HepG2 (cell line): Measurements from ENCODE around the gene ENTPD6. TPM values are rescaled to one million over a fixed set of nuclear protein-coding genes. Genes with fewer than 3 reads are reported as not detected.
A peak's percentile ranks its signal among the peaks of the same experiment; 100 is the strongest.
"Not testable (repeated sequence)": the region's sequence is repeated elsewhere in the genome, so short reads cannot be mapped to it uniquely, and the experiment has no call there.

Experiments
- ATAC-seq: fragments of 200-7000 bp; cut with Tn5 transposase; 3 replicates; pipeline ENCODE4 v1.9.1; 2020; ENCODE audit warnings: mild to moderate bottlenecking, moderate library complexity
- BruUV-seq: library from RNA; stranded (reverse); fragments of 400-500 nt; replicated peaks from 2 replicates; lab custom pipeline; 2021; lab: Mats Ljungman, UMichigan
- CTCF ChIA-PET: fragments of 300-600 bp; formaldehyde crosslinking; extraction: SDS; loops from one replicate; lab custom pipeline; 2021; ENCODE audit warnings: low total read pairs, inconsistent platforms, low intra/inter-chr PET ratio; lab: Yijun Ruan, JAX
- POLR2A ChIA-PET: fragments of 350-600 bp; sonication (Branson Sonifier 250); formaldehyde crosslinking; loops from one replicate; lab custom pipeline; 2020; ENCODE audit warnings: antibody characterized with exemption, inconsistent platforms; lab: Yijun Ruan, JAX
- DNase-seq: peaks from one replicate; pipeline ENCODE4 v3.0.0-alpha.2; 2015; ENCODE audit warnings: low spot score
- FAIRE-seq: peaks from 3 replicates; lab custom pipeline; 2011; peaks lifted over from hg19 to GRCh38; lab: Jason Lieb, UNC
- H2AFZ ChIP-seq: one replicate; pipeline ENCODE4 v1.6.1; 2011; ENCODE audit warnings: low read length, inconsistent platforms
- H3K27ac ChIP-seq: fragments of 300-600 bp; 3 replicates; pipeline ENCODE4 v1.8.0; 2011; ENCODE audit warnings: mixed run types, mild to moderate bottlenecking, mixed read lengths, low read length, inconsistent platforms; ENCODE audit not compliant: insufficient read depth; ENCODE audit errors: extremely low read length
- H3K27me3 ChIP-seq, 2 experiments: fragments of 200-600 bp in 1 of 2; 2 replicates in 1 of 2; 3 replicates in 1 of 2; pipeline versions ENCODE4 v1.6.0 to v1.8.0; 2011; ENCODE audit warnings: low read length in 2 of 2, mild to moderate bottlenecking in 2 of 2, moderate library complexity in 2 of 2, inconsistent platforms in 1 of 2; ENCODE audit not compliant: insufficient read depth in 2 of 2, control insufficient read depth in 1 of 2
- H3K36me3 ChIP-seq, 2 experiments: fragments of 200-600 bp in 1 of 2; replicated peaks in 1 of 2; 2 replicates in 1 of 2; 3 replicates in 1 of 2; pipeline versions ENCODE4 v1.5.1 to v1.8.0; 2011; ENCODE audit warnings: low read length in 2 of 2, inconsistent platforms in 1 of 2; ENCODE audit not compliant: insufficient read depth in 2 of 2, control insufficient read depth in 1 of 2
- H3K4me1 ChIP-seq: 2 replicates; pipeline ENCODE4 v1.5.1; 2012; ENCODE audit warnings: low read length, inconsistent platforms; ENCODE audit not compliant: insufficient read depth
- H3K4me2 ChIP-seq: 2 replicates; pipeline ENCODE4 v1.6.0; 2011; ENCODE audit warnings: low read depth, low read length, inconsistent platforms
- H3K4me3 ChIP-seq, 3 experiments: fragments of 200-600 bp in 1 of 3; sonication (generic), shearing (Covaris generic) in 1 of 3; replicated peaks in 1 of 3; 2 replicates each; pipeline ENCODE4 v1.5.1; 2011 to 2016; ENCODE audit warnings: low read length in 3 of 3, inconsistent platforms in 2 of 3, low read depth in 2 of 3, mild to moderate bottlenecking in 2 of 3, control low read depth in 1 of 3, mixed read lengths in 1 of 3; ENCODE audit not compliant: insufficient read depth in 1 of 3
- H3K79me2 ChIP-seq: one replicate; pipeline ENCODE4 v1.6.1; 2011; ENCODE audit warnings: low read length, inconsistent platforms; ENCODE audit not compliant: insufficient read depth
- H3K9ac ChIP-seq: 2 replicates; pipeline ENCODE4 v1.6.0; 2011; ENCODE audit warnings: mild to moderate bottlenecking, low read depth, low read length, inconsistent platforms; ENCODE audit not compliant: insufficient read depth
- H3K9me3 ChIP-seq: 2 replicates; pipeline ENCODE4 v1.5.1; 2012; ENCODE audit warnings: mild to moderate bottlenecking, low read length
- H4K20me1 ChIP-seq: 2 replicates; pipeline ENCODE4 v1.6.0; 2011; ENCODE audit warnings: inconsistent platforms, mild to moderate bottlenecking, low read length, moderate library complexity; ENCODE audit not compliant: insufficient read depth
- CCDC6 ChIP-seq: sonication (generic); formaldehyde crosslinking; IDR thresholded peaks from 2 replicates; pipeline ENCODE4 v1.8.1; 2022; ENCODE audit warnings: mild to moderate bottlenecking, missing genetic modification reagents, moderate library complexity
- EP300 ChIP-seq, 3 experiments: sonication (generic) in 1 of 3; formaldehyde crosslinking in 1 of 3; IDR thresholded peaks; 2 replicates each; pipeline versions ENCODE4 v1.5.1 to v1.6.1; 2011 to 2020; ENCODE audit warnings: low read depth in 2 of 3, low read length in 2 of 3, borderline replicate concordance in 1 of 3, improper control_type of control experiment in 1 of 3, mild to moderate bottlenecking in 1 of 3, missing genetic modification reagents in 1 of 3, moderate library complexity in 1 of 3
- FOXC1 ChIP-seq: sonication (generic); formaldehyde crosslinking; IDR thresholded peaks from 2 replicates; pipeline ENCODE4 v1.8.0; 2022; ENCODE audit warnings: mild to moderate bottlenecking, missing genetic modification reagents, borderline replicate concordance
- FOXK1 ChIP-seq: sonication (generic); formaldehyde crosslinking; IDR thresholded peaks from 2 replicates; pipeline ENCODE4 v1.4.0; 2020; ENCODE audit warnings: low read depth, missing genetic modification reagents, borderline replicate concordance
- GATAD2A ChIP-seq: IDR thresholded peaks from 2 replicates; pipeline ENCODE4 v1.6.1; 2016
- KDM4B ChIP-seq: sonication (generic); formaldehyde crosslinking; IDR thresholded peaks from 2 replicates; pipeline ENCODE4 v1.4.0; 2020; ENCODE audit warnings: missing genetic modification reagents
- MED1 ChIP-seq: sonication (generic); formaldehyde crosslinking; IDR thresholded peaks from 2 replicates; pipeline ENCODE4 v1.4.0; 2020; ENCODE audit warnings: missing genetic modification reagents
- NR0B2 ChIP-seq: sonication (generic); formaldehyde crosslinking; IDR thresholded peaks from 2 replicates; pipeline ENCODE4 v1.4.0; 2020; ENCODE audit warnings: mild to moderate bottlenecking, missing genetic modification reagents
- TCF7 ChIP-seq: sonication (generic); IDR thresholded peaks from 2 replicates; pipeline ENCODE4 v1.6.1; 2016; ENCODE audit warnings: antibody characterized with exemption, low read depth
- ZBTB7B ChIP-seq: sonication (generic); formaldehyde crosslinking; IDR thresholded peaks from 2 replicates; pipeline ENCODE4 v1.4.0; 2020; ENCODE audit warnings: missing genetic modification reagents
- ZNF280D ChIP-seq: sonication (generic); formaldehyde crosslinking; IDR thresholded peaks from 2 replicates; pipeline ENCODE4 v1.5.1; 2020; ENCODE audit warnings: mild to moderate bottlenecking, missing genetic modification reagents
- ZNF296 ChIP-seq: sonication (generic); formaldehyde crosslinking; conservative IDR thresholded peaks from 2 replicates; pipeline ENCODE4 v1.5.0; 2020; ENCODE audit warnings: mild to moderate bottlenecking, missing genetic modification reagents
- ZNF644 ChIP-seq: IDR thresholded peaks from 2 replicates; pipeline ENCODE4 v1.6.1; 2016; ENCODE audit warnings: low read depth
- WGBS: methylation state at CpG from one replicate; pipeline ENCODE4 v1.1.6; 2017; ENCODE audit warnings: low lambda C conversion rate; 5-methylcytosine and 5-hydroxymethylcytosine counted together
- in situ Hi-C: cut with HindIII; loops from 2 replicates; pipeline ENCODE4 v1.10.0; 2017; ENCODE audit warnings: low pct_unique_long_range_greater_than_20kb; ENCODE audit not compliant: extremely low pct_ligation_motif_present
- intact Hi-C: fragments of 100-400 bp; cut with micrococcal nuclease; formaldehyde crosslinking; loops from one replicate; pipeline ENCODE4 v1.10.0; 2022; ENCODE audit not compliant: unreplicated experiment
- polyA plus RNA-seq, 8 experiments: library from polyadenylated mRNA; depleted of rRNA in 3 of 8; stranded (reverse) in 7 of 8; unstranded in 1 of 8; fragments of >200 nt; fragmentation: Illumina TruSeq in 4 of 8; extraction: Trizol in 4 of 8; gene quantifications; 2 replicates each; pipeline versions ENCODE4 v1.2.1 to v1.2.3, GENCODE V29; 2011 to 2016; ENCODE audit warnings: low read depth in 4 of 8, missing spikeins in 1 of 8, mixed read lengths in 1 of 8; ENCODE audit not compliant: insufficient read depth in 1 of 8
- total RNA-seq, 5 experiments: library from RNA; depleted of rRNA; stranded (reverse); fragments of >200 nt; fragmentation: Illumina TruSeq; extraction: Trizol; gene quantifications; 2 replicates each; pipeline ENCODE4 v1.2.3, GENCODE V29; 2016; ENCODE audit warnings: low read depth in 1 of 5
- TF ChIP-seq, protein P1 (sequence below): sonication (generic); formaldehyde crosslinking; IDR thresholded peaks from 2 replicates; pipeline ENCODE4 v1.4.0; 2020; ENCODE audit warnings: mild to moderate bottlenecking, missing genetic modification reagents
- TF ChIP-seq, protein P2 (sequence below): sonication (generic); formaldehyde crosslinking; IDR thresholded peaks from 2 replicates; pipeline ENCODE4 v1.4.0; 2020; ENCODE audit warnings: missing genetic modification reagents

The ENTPD6 gene
- total and polyA plus RNA-seq, 2 of the 13 experiments (the other 11 are each of a cell fraction or from before 2014, with no cell fraction given): 164 to 172 TPM

DNA sequence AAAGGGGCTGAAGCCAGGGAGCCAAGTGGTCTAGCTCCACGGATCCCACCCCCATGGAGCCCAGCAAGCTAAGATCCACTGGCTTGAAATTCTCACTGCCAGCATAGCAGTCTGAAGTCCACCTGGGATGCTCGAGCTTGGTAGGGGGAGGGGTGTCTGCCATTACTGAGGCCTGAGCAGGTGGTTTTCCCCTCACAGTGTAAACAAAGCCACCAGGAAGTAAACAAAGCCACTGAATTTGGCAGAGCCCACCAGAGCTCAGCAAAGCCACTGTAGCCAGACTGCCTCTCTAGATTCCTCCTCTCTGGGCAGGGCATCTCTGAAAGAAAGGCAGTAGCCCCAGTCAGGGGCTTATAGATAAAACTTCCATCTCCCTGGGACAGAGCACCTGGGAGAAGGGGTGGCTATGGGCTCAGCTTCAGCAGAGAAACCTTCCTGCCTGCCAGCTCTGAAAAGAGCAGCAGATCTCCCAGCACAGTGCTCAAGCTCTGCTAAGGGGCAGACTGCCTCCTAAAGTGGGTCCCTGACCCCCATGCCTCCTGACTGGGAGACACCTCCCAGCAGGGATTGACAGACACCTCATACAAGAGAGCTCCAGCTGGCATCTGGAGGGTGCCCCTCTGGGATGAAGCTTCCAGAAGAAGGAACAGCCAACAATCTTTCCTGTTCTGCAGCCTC is 29.3 kb upstream of the ENTPD6 start:
- H3K4me1 ChIP-seq: peaks cover 23% of the 10 kb centered on the region
- H3K4me3 ChIP-seq: 0 out of 6 replicates have a peak overlapping the region, but pooled peaks of 1 of the 3 experiments have one; percentile 22
- ATAC-seq: peak; percentile 82
- in situ Hi-C loops; CTCF ChIA-PET; H3K27ac ChIP-seq; H2AFZ ChIP-seq; intact Hi-C loops; H4K20me1 ChIP-seq; H3K9ac ChIP-seq; H3K36me3 ChIP-seq; BruUV-seq; H3K27me3 ChIP-seq; H3K79me2 ChIP-seq; FAIRE-seq; TF ChIP-seq EP300 (CRISPR knock-in tag; IDR thresholded peaks at IDR 0.05; ENCODE audit: borderline replicate concordance): not testable (repeated sequence)
- peaks cover 16% of the 10 kb centered on the region for H3K9me3 ChIP-seq
- peak overlapping the region; percentile 46 for H3K4me2 ChIP-seq
- peak; percentile 58 for DNase-seq
- 0% methylated on average over 2 of the region's 2 CpGs for WGBS
- POLR2A ChIA-PET: interaction anchor here (1.0 to 3.2 kb wide), 3 partner anchors 9 to 82 kb away, joined by 3 to 24 read pairs (median 13); partner anchors contain the start of genes ENTPD6 and PYGB
- TF ChIP-seq FOXC1 (CRISPR knock-in tag) (peak; percentile 27; the same call in 1 of the 2 replicates), KDM4B (CRISPR knock-in tag) (peak; percentile 25; the same call in 1 of the 2 replicates), NR0B2 (CRISPR knock-in tag) (0 out of 2 replicates have a peak, but pooled peaks have one; percentile 25), ZBTB7B (CRISPR knock-in tag) (peak; percentile 67; the same call in 1 of the 2 replicates), ZNF644 (CRISPR knock-in tag) (peak; percentile 42; the same call in 1 of the 2 replicates), GATAD2A (CRISPR knock-in tag) (peak; percentile 65), ZNF296 (CRISPR knock-in tag) (0 out of 2 replicates have a peak, but pooled peaks have one; percentile 36), TCF7 (0 out of 2 replicates have a peak, but pooled peaks have one; percentile 16), MED1 (CRISPR knock-in tag) (peak; percentile 34; the same call in 1 of the 2 replicates), CCDC6 (peak; percentile 68; the same call in 1 of the 2 replicates), ZNF280D (0 out of 2 replicates have a peak, but pooled peaks have one; percentile 48), FOXK1 (CRISPR knock-in tag) (peak; percentile 96), EP300 (IDR thresholded peaks at IDR 0.05; ENCODE audit: low read depth in 2 of 2, low read length in 2 of 2) (peak in 1 of 2 experiments; percentile 52; a peak in 2 of 4 replicates)
- TF ChIP-seq, protein P1, sequence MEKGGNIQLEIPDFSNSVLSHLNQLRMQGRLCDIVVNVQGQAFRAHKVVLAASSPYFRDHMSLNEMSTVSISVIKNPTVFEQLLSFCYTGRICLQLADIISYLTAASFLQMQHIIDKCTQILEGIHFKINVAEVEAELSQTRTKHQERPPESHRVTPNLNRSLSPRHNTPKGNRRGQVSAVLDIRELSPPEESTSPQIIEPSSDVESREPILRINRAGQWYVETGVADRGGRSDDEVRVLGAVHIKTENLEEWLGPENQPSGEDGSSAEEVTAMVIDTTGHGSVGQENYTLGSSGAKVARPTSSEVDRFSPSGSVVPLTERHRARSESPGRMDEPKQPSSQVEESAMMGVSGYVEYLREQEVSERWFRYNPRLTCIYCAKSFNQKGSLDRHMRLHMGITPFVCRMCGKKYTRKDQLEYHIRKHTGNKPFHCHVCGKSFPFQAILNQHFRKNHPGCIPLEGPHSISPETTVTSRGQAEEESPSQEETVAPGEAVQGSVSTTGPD (CRISPR knock-in tag): peak; percentile 99
- TF ChIP-seq, protein P2, sequence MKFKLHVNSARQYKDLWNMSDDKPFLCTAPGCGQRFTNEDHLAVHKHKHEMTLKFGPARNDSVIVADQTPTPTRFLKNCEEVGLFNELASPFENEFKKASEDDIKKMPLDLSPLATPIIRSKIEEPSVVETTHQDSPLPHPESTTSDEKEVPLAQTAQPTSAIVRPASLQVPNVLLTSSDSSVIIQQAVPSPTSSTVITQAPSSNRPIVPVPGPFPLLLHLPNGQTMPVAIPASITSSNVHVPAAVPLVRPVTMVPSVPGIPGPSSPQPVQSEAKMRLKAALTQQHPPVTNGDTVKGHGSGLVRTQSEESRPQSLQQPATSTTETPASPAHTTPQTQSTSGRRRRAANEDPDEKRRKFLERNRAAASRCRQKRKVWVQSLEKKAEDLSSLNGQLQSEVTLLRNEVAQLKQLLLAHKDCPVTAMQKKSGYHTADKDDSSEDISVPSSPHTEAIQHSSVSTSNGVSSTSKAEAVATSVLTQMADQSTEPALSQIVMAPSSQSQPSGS (CRISPR knock-in tag): 0 out of 2 replicates have a peak, but pooled peaks have one; percentile 36
